ENCODE data around the gene SSH2. TPM values are rescaled to one million over a fixed set of nuclear protein-coding genes. Genes with fewer than 3 reads are reported as not detected.
"Not testable (repeated sequence)": the region's sequence is repeated elsewhere in the genome, so short reads cannot be mapped to it uniquely, and the experiment has no call there.

The SSH2 gene
- total RNA-seq, 1 experiment from 2014 or later: 8.5 TPM

DNA sequence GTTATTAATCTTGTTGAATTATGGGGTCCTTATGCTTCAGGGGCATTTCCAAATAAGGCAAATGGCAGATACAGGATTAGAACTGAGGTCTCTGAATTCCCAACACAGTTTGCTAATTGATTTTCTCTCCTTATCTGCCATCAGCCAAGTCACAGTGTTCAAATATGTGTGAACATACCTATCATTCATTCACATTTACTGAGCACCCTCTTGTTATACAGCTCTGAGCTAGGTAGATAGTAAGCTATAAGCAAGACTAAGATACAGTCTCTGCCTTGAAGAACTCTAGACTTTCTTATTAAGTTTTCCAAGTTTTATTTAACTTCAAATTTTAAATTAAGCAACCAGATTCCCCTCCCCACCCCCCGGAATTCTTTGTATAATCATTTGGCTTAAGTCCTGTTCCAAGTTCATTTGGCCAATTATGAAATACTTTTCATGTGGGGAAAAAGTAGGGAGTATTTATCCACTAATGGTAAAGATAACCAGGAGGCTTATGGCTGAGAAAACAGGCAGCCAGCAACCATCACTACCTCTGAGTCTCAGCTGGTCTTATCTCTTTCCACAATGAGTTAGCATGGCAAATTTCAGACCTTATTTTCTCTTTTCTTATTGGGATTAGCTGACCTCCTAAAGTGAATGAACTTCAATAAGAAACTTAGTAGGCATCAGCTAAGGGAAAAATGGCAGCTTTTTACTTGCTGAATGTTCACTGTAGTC lies 275.9 kb downstream of the SSH2 start:
- no peak overlapping the region for H3K4me2 ChIP-seq (ENCODE audit: low read length)
- H3K9me3 ChIP-seq (ENCODE audit: low read length): no peaks in the 10 kb centered on the region
- H3K36me3 ChIP-seq (ENCODE audit: low read depth, low read length): no peaks in the 10 kb centered on the region
- no peaks in the 10 kb centered on the region for H3K9me2 ChIP-seq (replicated peaks; ENCODE audit: low read length)
- ChIA-PET POLR2A (ENCODE audit: unreplicated experiment) (no interaction called here), CTCF (no interaction called here)
- ATAC-seq (no peak), DNase-seq (no peak)
- H3K27ac ChIP-seq (ENCODE audit: low read length): no peak overlapping the region
- no peak overlapping the region for H2AFZ ChIP-seq (ENCODE audit: low read length)
- TF ChIP-seq EZH2 (IDR thresholded peaks at IDR 0.05; ENCODE audit: low read length, unreplicated experiment): no peak
- TF ChIP-seq CTCF (conservative IDR thresholded peaks at IDR 0.05; ENCODE audit: low read depth, low read length): no peak
- TF ChIP-seq EZH2phosphoT487 (IDR thresholded peaks at IDR 0.05; ENCODE audit: borderline replicate concordance, low read length): no peak
- no peaks in the 10 kb centered on the region for H3K79me2 ChIP-seq (ENCODE audit: low read length)
- intact Hi-C loops (cut with micrococcal nuclease): no loop called here
- no peak overlapping the region for H3K9ac ChIP-seq (ENCODE audit: low read length)
- H4K20me1 ChIP-seq (ENCODE audit: low read length): no peaks in the 10 kb centered on the region
- no peaks in the 10 kb centered on the region for H3F3A ChIP-seq (ENCODE audit: low read length, unreplicated experiment)
- H3K4me1 ChIP-seq (ENCODE audit: insufficient read depth, low read length): no peaks in the 10 kb centered on the region
- H3K27me3 ChIP-seq (ENCODE audit: low read length): no peaks in the 10 kb centered on the region
- no peak overlapping the region for H3K4me3 ChIP-seq (ENCODE audit: low read length)
- no TSS peak for BruUV-seq (replicated peaks)

DNA sequence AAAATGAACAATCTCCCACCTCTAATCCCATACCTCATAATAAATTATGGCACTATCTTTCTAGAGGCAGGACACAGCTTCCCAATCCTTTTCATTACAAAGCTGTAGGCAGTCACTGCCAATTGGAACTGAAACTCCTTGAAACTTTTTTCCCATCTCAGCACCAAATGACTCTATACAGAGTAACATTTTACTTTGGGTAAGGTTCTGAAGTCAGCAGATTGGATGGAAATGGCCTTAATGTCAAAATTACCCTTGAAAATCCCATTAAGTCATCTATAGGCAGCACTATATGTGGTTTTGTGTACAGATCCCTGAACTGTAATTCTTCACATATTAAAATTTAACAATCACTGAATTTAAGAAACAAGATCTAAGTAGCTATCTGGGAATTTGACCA lies 277.1 kb downstream of the SSH2 start:
- Histone ChIP-seq H3K9me3 (ENCODE audit: low read length) (no peaks in the 10 kb centered on the region), H3K9ac (ENCODE audit: low read length) (no peak overlapping the region), H3K36me3 (ENCODE audit: low read depth, low read length) (no peaks in the 10 kb centered on the region), H3K4me2 (ENCODE audit: low read length) (no peak overlapping the region), H4K20me1 (ENCODE audit: low read length) (no peaks in the 10 kb centered on the region), H3K79me2 (ENCODE audit: low read length) (no peaks in the 10 kb centered on the region), H3K9me2 (replicated peaks; ENCODE audit: low read length) (no peaks in the 10 kb centered on the region), H3K4me3 (ENCODE audit: low read length) (no peak overlapping the region), H3K4me1 (ENCODE audit: insufficient read depth, low read length) (no peaks in the 10 kb centered on the region), H3K27ac (ENCODE audit: low read length) (no peak overlapping the region), H2AFZ (ENCODE audit: low read length) (no peak overlapping the region), H3F3A (ENCODE audit: low read length, unreplicated experiment) (no peaks in the 10 kb centered on the region), H3K27me3 (ENCODE audit: low read length) (no peaks in the 10 kb centered on the region)
- no peak for ATAC-seq
- no peak for TF ChIP-seq EZH2phosphoT487 (IDR thresholded peaks at IDR 0.05; ENCODE audit: borderline replicate concordance, low read length)
- TF ChIP-seq CTCF (conservative IDR thresholded peaks at IDR 0.05; ENCODE audit: low read depth, low read length): no peak
- no peak for TF ChIP-seq EZH2 (IDR thresholded peaks at IDR 0.05; ENCODE audit: low read length, unreplicated experiment)
- DNase-seq: no peak
- no TSS peak for BruUV-seq (replicated peaks)
- POLR2A ChIA-PET (ENCODE audit: unreplicated experiment): no interaction called here
- CTCF ChIA-PET: no interaction called here
- intact Hi-C loops (cut with micrococcal nuclease): no loop called here

DNA sequence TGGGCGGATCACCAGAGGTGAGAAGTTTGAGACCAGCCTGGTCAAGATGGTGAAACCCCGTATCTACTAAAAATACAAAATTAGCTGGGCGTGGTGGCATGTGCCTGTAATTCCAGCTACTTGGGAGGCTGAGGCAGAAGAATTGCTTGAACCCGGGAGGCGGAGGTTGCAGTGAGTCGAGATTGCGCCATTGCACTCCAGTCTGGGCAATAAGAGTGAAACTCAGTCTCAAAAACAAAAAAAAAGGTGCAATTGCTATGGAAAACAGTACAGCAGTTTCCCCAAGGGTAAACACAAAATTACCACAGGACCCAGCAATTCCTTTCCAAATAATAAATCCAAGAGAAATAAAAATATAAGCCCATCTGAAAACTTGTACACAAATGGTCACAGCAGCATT lies 278.1 kb downstream of the SSH2 start:
- H2AFZ ChIP-seq (ENCODE audit: low read length); H3F3A ChIP-seq (ENCODE audit: low read length, unreplicated experiment); H3K4me3 ChIP-seq (ENCODE audit: low read length); DNase-seq; ATAC-seq; H3K9me3 ChIP-seq (ENCODE audit: low read length); H3K4me1 ChIP-seq (ENCODE audit: insufficient read depth, low read length); H3K79me2 ChIP-seq (ENCODE audit: low read length); H3K27ac ChIP-seq (ENCODE audit: low read length); H3K27me3 ChIP-seq (ENCODE audit: low read length); POLR2A ChIA-PET (ENCODE audit: unreplicated experiment); BruUV-seq (replicated peaks); H3K4me2 ChIP-seq (ENCODE audit: low read length); CTCF ChIA-PET; H3K36me3 ChIP-seq (ENCODE audit: low read depth, low read length); H3K9me2 ChIP-seq (replicated peaks; ENCODE audit: low read length); H3K9ac ChIP-seq (ENCODE audit: low read length); intact Hi-C loops (cut with micrococcal nuclease); H4K20me1 ChIP-seq (ENCODE audit: low read length): not testable (repeated sequence)

All from PC-3 (cell line).